C4-2B (cell line): Measurements from ENCODE around the gene MRPS23.

Source experiments
- ZFX ChIP-seq: fragments of 450-650 bp; IDR thresholded peaks from 2 replicates; pipeline ENCODE4 v1.6.1; 2017
- TF ChIP-seq, protein P1 (sequence below): fragments of 450-650 bp; conservative IDR thresholded peaks from 2 replicates; pipeline ENCODE4 v1.5.1; 2017; ENCODE audit warnings: mild to moderate bottlenecking

- TF ChIP-seq, protein P1, sequence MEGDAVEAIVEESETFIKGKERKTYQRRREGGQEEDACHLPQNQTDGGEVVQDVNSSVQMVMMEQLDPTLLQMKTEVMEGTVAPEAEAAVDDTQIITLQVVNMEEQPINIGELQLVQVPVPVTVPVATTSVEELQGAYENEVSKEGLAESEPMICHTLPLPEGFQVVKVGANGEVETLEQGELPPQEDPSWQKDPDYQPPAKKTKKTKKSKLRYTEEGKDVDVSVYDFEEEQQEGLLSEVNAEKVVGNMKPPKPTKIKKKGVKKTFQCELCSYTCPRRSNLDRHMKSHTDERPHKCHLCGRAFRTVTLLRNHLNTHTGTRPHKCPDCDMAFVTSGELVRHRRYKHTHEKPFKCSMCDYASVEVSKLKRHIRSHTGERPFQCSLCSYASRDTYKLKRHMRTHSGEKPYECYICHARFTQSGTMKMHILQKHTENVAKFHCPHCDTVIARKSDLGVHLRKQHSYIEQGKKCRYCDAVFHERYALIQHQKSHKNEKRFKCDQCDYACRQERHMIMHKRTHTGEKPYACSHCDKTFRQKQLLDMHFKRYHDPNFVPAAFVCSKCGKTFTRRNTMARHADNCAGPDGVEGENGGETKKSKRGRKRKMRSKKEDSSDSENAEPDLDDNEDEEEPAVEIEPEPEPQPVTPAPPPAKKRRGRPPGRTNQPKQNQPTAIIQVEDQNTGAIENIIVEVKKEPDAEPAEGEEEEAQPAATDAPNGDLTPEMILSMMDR, result no peak
- TF ChIP-seq ZFX, result no peak
Measured at GRCh38 chr17:57870283-57870635, 20.4 kb upstream of the MRPS23 start.
